B cell (primary cell): Measurements from ENCODE around the gene COL5A3.

Source experiments
- EZH2 ChIP-seq: IDR thresholded peaks from 2 replicates; pipeline ENCODE4 v1.6.1; 2012; ENCODE audit warnings: borderline replicate concordance, low read depth, mild to moderate bottlenecking, moderate library complexity, low read length; ENCODE audit not compliant: insufficient read depth, poor library complexity, severe bottlenecking
- TF ChIP-seq, protein P1 (sequence below): fragments of 200-600 bp; IDR thresholded peaks from one replicate; pipeline ENCODE4 v1.8.0; 2022; ENCODE audit warnings: antibody characterized with exemption, mild to moderate bottlenecking

GRCh38 chr19:9969688-9969975, 40.7 kb downstream of the COL5A3 start:
- TF ChIP-seq, protein P1, sequence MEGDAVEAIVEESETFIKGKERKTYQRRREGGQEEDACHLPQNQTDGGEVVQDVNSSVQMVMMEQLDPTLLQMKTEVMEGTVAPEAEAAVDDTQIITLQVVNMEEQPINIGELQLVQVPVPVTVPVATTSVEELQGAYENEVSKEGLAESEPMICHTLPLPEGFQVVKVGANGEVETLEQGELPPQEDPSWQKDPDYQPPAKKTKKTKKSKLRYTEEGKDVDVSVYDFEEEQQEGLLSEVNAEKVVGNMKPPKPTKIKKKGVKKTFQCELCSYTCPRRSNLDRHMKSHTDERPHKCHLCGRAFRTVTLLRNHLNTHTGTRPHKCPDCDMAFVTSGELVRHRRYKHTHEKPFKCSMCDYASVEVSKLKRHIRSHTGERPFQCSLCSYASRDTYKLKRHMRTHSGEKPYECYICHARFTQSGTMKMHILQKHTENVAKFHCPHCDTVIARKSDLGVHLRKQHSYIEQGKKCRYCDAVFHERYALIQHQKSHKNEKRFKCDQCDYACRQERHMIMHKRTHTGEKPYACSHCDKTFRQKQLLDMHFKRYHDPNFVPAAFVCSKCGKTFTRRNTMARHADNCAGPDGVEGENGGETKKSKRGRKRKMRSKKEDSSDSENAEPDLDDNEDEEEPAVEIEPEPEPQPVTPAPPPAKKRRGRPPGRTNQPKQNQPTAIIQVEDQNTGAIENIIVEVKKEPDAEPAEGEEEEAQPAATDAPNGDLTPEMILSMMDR = no peak
- no peak for TF ChIP-seq EZH2
